DOHH2 (cell line): ENCODE measurements around the gene PISD.

Source experiments
- CTCF ChIP-seq: fragments of 200-600 bp; sonication (generic); IDR thresholded peaks from one replicate; pipeline ENCODE4 v1.5.1; 2014; ENCODE audit warnings: antibody characterized with exemption, mild to moderate bottlenecking, low read depth, low read length; ENCODE audit not compliant: poor library complexity, severe bottlenecking
- EZH2phosphoT487 ChIP-seq: fragments of 200-600 bp; sonication (generic); IDR thresholded peaks from 2 replicates; pipeline ENCODE4 v1.6.1; 2017; ENCODE audit warnings: borderline replicate concordance, mild to moderate bottlenecking, antibody characterized with exemption, low read length, moderate library complexity, mixed read lengths

DNA sequence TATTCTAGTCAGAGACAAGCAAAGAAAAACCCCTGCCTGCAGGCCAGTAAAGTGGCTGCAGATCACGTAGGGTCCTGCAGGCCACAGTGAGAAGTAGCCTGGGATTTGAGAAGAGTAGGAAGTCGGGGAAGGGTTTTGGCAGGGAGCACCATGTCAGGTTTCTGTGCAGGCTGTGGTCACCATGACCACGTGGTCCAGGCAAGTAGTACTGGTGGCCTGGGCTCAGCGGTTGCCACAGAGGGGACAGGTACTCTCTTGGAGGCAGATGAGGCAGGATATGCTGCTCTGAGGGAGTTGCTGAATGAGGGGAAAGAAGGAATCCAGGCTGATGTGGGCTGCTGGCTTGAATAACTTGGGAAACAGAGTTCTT, 46.5 kb downstream of the PISD start:
- TF ChIP-seq CTCF (no peak), EZH2phosphoT487 (no peak)
